Body of pancreas (tissue), 4 donors: ENCODE results near the gene SLC12A8.

Experiments
- CTCF ChIP-seq, 7 experiments: fragments of 450-650 bp in 4 of 7; fragments of 200-600 bp in 3 of 7; sonication (generic) in 3 of 7; IDR thresholded peaks; one replicate each; pipeline ENCODE4 v1.5.1; 2016 to 2019; ENCODE audit warnings: antibody characterized with exemption in 7 of 7
- POLR2A ChIP-seq, 3 donors: fragments of 450-650 bp; IDR thresholded peaks; one replicate each; pipeline ENCODE4 v1.6.1; 2016; ENCODE audit warnings: antibody characterized with exemption in 3 of 3, mild to moderate bottlenecking in 2 of 3

- no peak for TF ChIP-seq CTCF (IDR thresholded peaks at IDR 0.05)
- TF ChIP-seq POLR2A (IDR thresholded peaks at IDR 0.05) = no peak
Observed at GRCh38 chr3:125250973-125251372, 38.4 kb upstream of the SLC12A8 start.
